ENCODE results near the gene OBSCN.

OBSCN gene

GRCh38 chr1:228317891-228318810 lies 110.3 kb downstream of the OBSCN start:
- H3F3A ChIP-seq (ENCODE audit: insufficient read depth, low read length): no peaks in the 10 kb centered on the region
- TF ChIP-seq EZH2 (IDR thresholded peaks at IDR 0.05; ENCODE audit: borderline replicate concordance, low read length) (no peak), CTCF (IDR thresholded peaks at IDR 0.05; ENCODE audit: low read length) (no peak)
- H3K4me2 ChIP-seq (ENCODE audit: low read length): no peak overlapping the region
- no peaks in the 10 kb centered on the region for H3K27me3 ChIP-seq (ENCODE audit: insufficient read depth, low read length)
- H3K9me3 ChIP-seq (ENCODE audit: low read length): no peaks in the 10 kb centered on the region
- no peaks in the 10 kb centered on the region for H3K9me2 ChIP-seq (ENCODE audit: low read depth, low read length)
- no peaks in the 10 kb centered on the region for H3K4me1 ChIP-seq (ENCODE audit: insufficient read depth, low read length, severe bottlenecking)
- H3K27ac ChIP-seq (ENCODE audit: low read depth, low read length, poor library complexity, severe bottlenecking): no peak overlapping the region
- H3K9ac ChIP-seq (ENCODE audit: low read length): no peak overlapping the region
- H3K79me2 ChIP-seq (ENCODE audit: insufficient read depth, low read length): no peaks in the 10 kb centered on the region
- H4K20me1 ChIP-seq (ENCODE audit: insufficient read depth, low read length): no peaks in the 10 kb centered on the region
- no peak overlapping the region for H3K4me3 ChIP-seq (ENCODE audit: low read depth, low read length, poor library complexity, severe bottlenecking)
- H3K36me3 ChIP-seq (ENCODE audit: insufficient read depth, low read length): no peaks in the 10 kb centered on the region
- H2AFZ ChIP-seq (ENCODE audit: low read length): no peak overlapping the region

- Histone ChIP-seq H3K27me3 (ENCODE audit: insufficient read depth, low read length) (no peaks in the 10 kb centered on the region), H3K36me3 (ENCODE audit: insufficient read depth, low read length) (no peaks in the 10 kb centered on the region), H3K4me2 (ENCODE audit: low read length) (no peak overlapping the region), H3K9me3 (ENCODE audit: low read length) (no peaks in the 10 kb centered on the region), H3K9me2 (ENCODE audit: low read depth, low read length) (no peaks in the 10 kb centered on the region), H3K4me3 (ENCODE audit: low read depth, low read length, poor library complexity, severe bottlenecking) (no peak overlapping the region), H4K20me1 (ENCODE audit: insufficient read depth, low read length) (no peaks in the 10 kb centered on the region), H2AFZ (ENCODE audit: low read length) (no peak overlapping the region), H3F3A (ENCODE audit: insufficient read depth, low read length) (no peaks in the 10 kb centered on the region), H3K27ac (ENCODE audit: low read depth, low read length, poor library complexity, severe bottlenecking) (no peak overlapping the region), H3K9ac (ENCODE audit: low read length) (no peak overlapping the region), H3K4me1 (ENCODE audit: insufficient read depth, low read length, severe bottlenecking) (no peaks in the 10 kb centered on the region), H3K79me2 (ENCODE audit: insufficient read depth, low read length) (no peaks in the 10 kb centered on the region)
- TF ChIP-seq CTCF (IDR thresholded peaks at IDR 0.05; ENCODE audit: low read length) (no peak), EZH2 (IDR thresholded peaks at IDR 0.05; ENCODE audit: borderline replicate concordance, low read length) (no peak)
Observed at GRCh38 chr1:228318823-228319241, 111.0 kb downstream of the OBSCN start.

- no peaks in the 10 kb centered on the region for H3K4me1 ChIP-seq (ENCODE audit: insufficient read depth, low read length, severe bottlenecking)
- TF ChIP-seq CTCF (IDR thresholded peaks at IDR 0.05; ENCODE audit: low read length) (no peak), EZH2 (IDR thresholded peaks at IDR 0.05; ENCODE audit: borderline replicate concordance, low read length) (no peak)
- no peak overlapping the region for H3K4me2 ChIP-seq (ENCODE audit: low read length)
- H3K36me3 ChIP-seq (ENCODE audit: insufficient read depth, low read length): no peaks in the 10 kb centered on the region
- H3K27ac ChIP-seq (ENCODE audit: low read depth, low read length, poor library complexity, severe bottlenecking): no peak overlapping the region
- H3K27me3 ChIP-seq (ENCODE audit: insufficient read depth, low read length): no peaks in the 10 kb centered on the region
- no peak overlapping the region for H3K4me3 ChIP-seq (ENCODE audit: low read depth, low read length, poor library complexity, severe bottlenecking)
- no peaks in the 10 kb centered on the region for H3F3A ChIP-seq (ENCODE audit: insufficient read depth, low read length)
- no peaks in the 10 kb centered on the region for H3K79me2 ChIP-seq (ENCODE audit: insufficient read depth, low read length)
- H3K9me2 ChIP-seq (ENCODE audit: low read depth, low read length): no peaks in the 10 kb centered on the region
- H4K20me1 ChIP-seq (ENCODE audit: insufficient read depth, low read length): no peaks in the 10 kb centered on the region
- H2AFZ ChIP-seq (ENCODE audit: low read length): no peak overlapping the region
- H3K9ac ChIP-seq (ENCODE audit: low read length): no peak overlapping the region
- H3K9me3 ChIP-seq (ENCODE audit: low read length): no peaks in the 10 kb centered on the region
Observed at GRCh38 chr1:228319352-228320088, 111.7 kb downstream of the OBSCN start.
